ENCODE data around the gene RBM19. TPM values are rescaled to one million over a fixed set of nuclear protein-coding genes. Genes with fewer than 3 reads are reported as not detected.

The RBM19 gene
- total RNA-seq, 2 donors from 2014 or later: 38.6 to 43.1 TPM

GRCh38 chr12:113863455-113863845, 102.7 kb downstream of the RBM19 start:
- Mint-ChIP-seq H3K27ac (peak overlapping the region; percentile 52), H3K9me3 (no peaks in the 10 kb centered on the region), H3K4me1 (peaks cover 53% of the 10 kb centered on the region), H3K4me3 (no peak overlapping the region), H3K36me3 (ENCODE audit: low read depth) (peaks cover 6% of the 10 kb centered on the region), H3K27me3 (ENCODE audit: insufficient read depth) (no peaks in the 10 kb centered on the region)
- no peak for TF ChIP-seq CTCF (conservative IDR thresholded peaks at IDR 0.05)
- H3K9me3 ChIP-seq (ENCODE audit: control insufficient read depth, low read length): no peaks in the 10 kb centered on the region
- no peaks in the 10 kb centered on the region for H3K27me3 ChIP-seq (ENCODE audit: control insufficient read depth, insufficient read depth, low read length, poor library complexity, severe bottlenecking)
- H3K4me1 ChIP-seq (ENCODE audit: control insufficient read depth, insufficient read depth, low read length): peaks cover 34% of the 10 kb centered on the region
- no peak for DNase-seq
- no peak overlapping the region for H3K9ac ChIP-seq (ENCODE audit: extremely low read depth, low read length, poor library complexity, severe bottlenecking)
- WGBS, 2 experiments (ENCODE audit: insufficient coverage in 1 of 2, insufficient read length in 1 of 2): 82% methylated on average over 2 of the region's 2 CpGs; no CpG with 5 or more reads in 1 of the 2 experiments
- no peak overlapping the region for H3K27ac ChIP-seq (ENCODE audit: low read depth, low read length)
- no peaks in the 10 kb centered on the region for H3K36me3 ChIP-seq (ENCODE audit: control insufficient read depth, insufficient read depth, low read length)
- no peak overlapping the region for H3K4me3 ChIP-seq (ENCODE audit: low read length)

- WGBS, 2 experiments (ENCODE audit: insufficient coverage in 1 of 2, insufficient read length in 1 of 2): 0 to 27% methylated on average over 1 to 17 of the region's 18 CpGs
Measured at GRCh38 chr12:113862590-113863454, 103.3 kb downstream of the RBM19 start.

GRCh38 chr12:113861708-113862312, 104.3 kb downstream of the RBM19 start:
- Mint-ChIP-seq H3K4me1 (peaks cover 53% of the 10 kb centered on the region), H3K9me3 (no peaks in the 10 kb centered on the region), H3K4me3 (no peak overlapping the region), H3K27me3 (ENCODE audit: insufficient read depth) (no peaks in the 10 kb centered on the region), H3K27ac (peak overlapping the region; percentile 88), H3K36me3 (ENCODE audit: low read depth) (peaks cover 16% of the 10 kb centered on the region)
- H3K9me3 ChIP-seq (ENCODE audit: control insufficient read depth, low read length): no peaks in the 10 kb centered on the region
- H3K4me3 ChIP-seq (ENCODE audit: low read length): no peak overlapping the region
- TF ChIP-seq CTCF (conservative IDR thresholded peaks at IDR 0.05): no peak
- H3K9ac ChIP-seq (ENCODE audit: extremely low read depth, low read length, poor library complexity, severe bottlenecking): no peak overlapping the region
- H3K36me3 ChIP-seq (ENCODE audit: control insufficient read depth, insufficient read depth, low read length): no peaks in the 10 kb centered on the region
- peak overlapping the region; percentile 6 for H3K27ac ChIP-seq (ENCODE audit: low read depth, low read length)
- 78 to 89% methylated on average over 9 of the region's 9 CpGs for WGBS, 2 experiments (ENCODE audit: insufficient coverage in 1 of 2, insufficient read length in 1 of 2)
- no peak for DNase-seq
- peaks cover 34% of the 10 kb centered on the region for H3K4me1 ChIP-seq (ENCODE audit: control insufficient read depth, insufficient read depth, low read length)
- H3K27me3 ChIP-seq (ENCODE audit: control insufficient read depth, insufficient read depth, low read length, poor library complexity, severe bottlenecking): no peaks in the 10 kb centered on the region

More at GRCh38 chr12:113862590-113863454, 103.3 kb downstream of the RBM19 start:
- no peak for TF ChIP-seq CTCF (conservative IDR thresholded peaks at IDR 0.05)
- Histone ChIP-seq H3K27me3 (ENCODE audit: control insufficient read depth, insufficient read depth, low read length, poor library complexity, severe bottlenecking) (no peaks in the 10 kb centered on the region), H3K4me3 (ENCODE audit: low read length) (no peak overlapping the region), H3K36me3 (ENCODE audit: control insufficient read depth, insufficient read depth, low read length) (no peaks in the 10 kb centered on the region), H3K4me1 (ENCODE audit: control insufficient read depth, insufficient read depth, low read length) (peaks cover 34% of the 10 kb centered on the region), H3K9ac (ENCODE audit: extremely low read depth, low read length, poor library complexity, severe bottlenecking) (no peak overlapping the region), H3K27ac (ENCODE audit: low read depth, low read length) (no peak overlapping the region), H3K9me3 (ENCODE audit: control insufficient read depth, low read length) (no peaks in the 10 kb centered on the region)
- no peaks in the 10 kb centered on the region for H3K27me3 Mint-ChIP-seq (ENCODE audit: insufficient read depth)
- DNase-seq: peak; percentile 83
- H3K9me3 Mint-ChIP-seq: no peaks in the 10 kb centered on the region
- peak overlapping the region; percentile 88 for H3K27ac Mint-ChIP-seq
- H3K4me1 Mint-ChIP-seq: peaks cover 53% of the 10 kb centered on the region
- peak overlapping the region; percentile 12 for H3K4me3 Mint-ChIP-seq
- peaks cover 10% of the 10 kb centered on the region for H3K36me3 Mint-ChIP-seq (ENCODE audit: low read depth)
